OCI-LY3 (cell line): ENCODE measurements around the gene METTL21C.

Experiments used
- H2AFZ ChIP-seq: fragments of 200-600, 300-600 bp; shearing (Covaris generic); 2 replicates; pipeline ENCODE4 v1.6.0; 2014; ENCODE audit warnings: antibody characterized with exemption, low read depth, low read length
- H3K27ac ChIP-seq: fragments of 200-600, 300-600 bp; sonication (generic); 2 replicates; pipeline ENCODE4 v1.5.1; 2014; ENCODE audit warnings: mild to moderate bottlenecking, low read length, moderate library complexity, mixed read lengths
- H3K27me3 ChIP-seq: fragments of 200-600, 300-600 bp; sonication (generic); 2 replicates; pipeline ENCODE4 v1.6.1; 2014; ENCODE audit warnings: low read depth, low read length, mixed read lengths
- H3K36me3 ChIP-seq: fragments of 200-600, 300-600 bp; sonication (generic); replicated peaks from 2 replicates; pipeline ENCODE3; 2014; ENCODE audit warnings: low read depth, low read length, mixed read lengths
- H3K4me1 ChIP-seq: fragments of 300-600, 200-600 bp; sonication (generic); 2 replicates; pipeline ENCODE4 v1.6.1; 2014; ENCODE audit warnings: low read length, mixed read lengths
- H3K4me2 ChIP-seq: fragments of 200-600, 300-600 bp; sonication (generic); 2 replicates; pipeline ENCODE4 v1.6.1; 2014; ENCODE audit warnings: low read length, mixed read lengths
- H3K4me3 ChIP-seq: fragments of 300-600, 200-600 bp; sonication (generic); 2 replicates; pipeline ENCODE4 v1.5.1; 2014; ENCODE audit warnings: antibody characterized with exemption, mild to moderate bottlenecking, low read length, moderate library complexity
- H3K79me2 ChIP-seq: fragments of 300-600, 200-600 bp; shearing (Covaris generic); 2 replicates; pipeline ENCODE4 v1.6.1; 2014; ENCODE audit warnings: mild to moderate bottlenecking, low read length, mixed read lengths
- H3K9ac ChIP-seq: fragments of 300-600, 200-600 bp; shearing (Covaris generic); 2 replicates; pipeline ENCODE4 v1.6.0; 2014; ENCODE audit warnings: mild to moderate bottlenecking, low read length, moderate library complexity
- H3K9me3 ChIP-seq: fragments of 200-600, 300-600 bp; shearing (Covaris generic); 2 replicates; pipeline ENCODE4 v1.6.1; 2014; ENCODE audit warnings: low read length, mixed read lengths; ENCODE audit not compliant: insufficient read depth
- H4K20me1 ChIP-seq: fragments of 200-600, 300-600 bp; sonication (generic); 2 replicates; pipeline ENCODE4 v1.6.1; 2016; ENCODE audit warnings: low read length, mixed read lengths; ENCODE audit not compliant: insufficient read depth
- EZH2phosphoT487 ChIP-seq: fragments of 200-600 bp; shearing (Covaris generic); IDR thresholded peaks from 2 replicates; pipeline ENCODE4 v1.6.1; 2018; ENCODE audit warnings: antibody characterized with exemption, mixed run types, low read depth
- TF ChIP-seq, protein P1 (sequence below): fragments of 200-600, 300-600 bp; sonication (generic); IDR thresholded peaks from 2 replicates; pipeline ENCODE4 v1.5.1; 2014; ENCODE audit warnings: antibody characterized with exemption, low read length, low read depth

The METTL21C gene

GRCh38 chr13:102693250-102693649, 1.6 kb downstream of the METTL21C start:
- H4K20me1 ChIP-seq = no peaks in the 10 kb centered on the region
- no peak overlapping the region for H2AFZ ChIP-seq
- TF ChIP-seq, protein P1, sequence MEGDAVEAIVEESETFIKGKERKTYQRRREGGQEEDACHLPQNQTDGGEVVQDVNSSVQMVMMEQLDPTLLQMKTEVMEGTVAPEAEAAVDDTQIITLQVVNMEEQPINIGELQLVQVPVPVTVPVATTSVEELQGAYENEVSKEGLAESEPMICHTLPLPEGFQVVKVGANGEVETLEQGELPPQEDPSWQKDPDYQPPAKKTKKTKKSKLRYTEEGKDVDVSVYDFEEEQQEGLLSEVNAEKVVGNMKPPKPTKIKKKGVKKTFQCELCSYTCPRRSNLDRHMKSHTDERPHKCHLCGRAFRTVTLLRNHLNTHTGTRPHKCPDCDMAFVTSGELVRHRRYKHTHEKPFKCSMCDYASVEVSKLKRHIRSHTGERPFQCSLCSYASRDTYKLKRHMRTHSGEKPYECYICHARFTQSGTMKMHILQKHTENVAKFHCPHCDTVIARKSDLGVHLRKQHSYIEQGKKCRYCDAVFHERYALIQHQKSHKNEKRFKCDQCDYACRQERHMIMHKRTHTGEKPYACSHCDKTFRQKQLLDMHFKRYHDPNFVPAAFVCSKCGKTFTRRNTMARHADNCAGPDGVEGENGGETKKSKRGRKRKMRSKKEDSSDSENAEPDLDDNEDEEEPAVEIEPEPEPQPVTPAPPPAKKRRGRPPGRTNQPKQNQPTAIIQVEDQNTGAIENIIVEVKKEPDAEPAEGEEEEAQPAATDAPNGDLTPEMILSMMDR = no peak
- TF ChIP-seq EZH2phosphoT487 = no peak

GRCh38 chr13:102692491-102692826, 2.4 kb downstream of the METTL21C start:
- Histone ChIP-seq H3K4me2 (no peak overlapping the region), H3K9ac (no peak overlapping the region), H3K4me1 (no peaks in the 10 kb centered on the region), H4K20me1 (no peaks in the 10 kb centered on the region), H3K27me3 (peaks cover 13% of the 10 kb centered on the region), H3K4me3 (no peak overlapping the region), H3K79me2 (no peaks in the 10 kb centered on the region), H3K9me3 (no peaks in the 10 kb centered on the region), H3K27ac (no peak overlapping the region), H3K36me3 (no peaks in the 10 kb centered on the region), H2AFZ (no peak overlapping the region)
- no peak for TF ChIP-seq EZH2phosphoT487
- TF ChIP-seq, protein P1 = no peak

More at GRCh38 chr13:102693250-102693649, 1.6 kb downstream of the METTL21C start:
- H3K9me3 ChIP-seq = no peaks in the 10 kb centered on the region
- no peaks in the 10 kb centered on the region for H3K36me3 ChIP-seq
- no peaks in the 10 kb centered on the region for H3K4me1 ChIP-seq
- H3K27me3 ChIP-seq = peaks cover 13% of the 10 kb centered on the region
- no peak overlapping the region for H3K4me2 ChIP-seq
- no peak overlapping the region for H3K4me3 ChIP-seq
- no peak overlapping the region for H3K27ac ChIP-seq
- H3K79me2 ChIP-seq = no peaks in the 10 kb centered on the region
- no peak overlapping the region for H3K9ac ChIP-seq

DNA sequence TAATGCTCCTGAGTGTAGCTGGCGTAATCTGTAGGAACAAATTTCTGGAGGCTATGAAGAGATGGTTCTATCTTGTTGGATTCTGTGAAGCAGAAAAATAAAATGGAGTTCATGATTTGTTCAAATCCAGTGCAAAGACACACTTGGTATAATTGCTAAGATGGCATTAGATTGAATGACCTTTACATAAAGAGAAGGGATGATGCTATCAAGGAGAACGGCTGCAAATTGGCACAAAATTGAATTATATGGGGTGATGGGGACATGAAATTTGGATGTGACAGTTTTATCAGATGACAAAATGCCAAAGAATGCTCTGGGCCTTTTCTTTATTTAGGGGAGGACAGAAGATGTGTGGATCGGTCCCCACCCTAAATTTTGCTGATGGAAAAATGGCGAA, 4.0 kb downstream of the METTL21C start:
- Histone ChIP-seq H3K4me1 (no peaks in the 10 kb centered on the region), H3K4me2 (no peak overlapping the region), H3K4me3 (no peak overlapping the region), H3K27me3 (peaks cover 10% of the 10 kb centered on the region), H2AFZ (no peak overlapping the region), H3K9ac (no peak overlapping the region), H3K79me2 (no peaks in the 10 kb centered on the region), H3K36me3 (no peaks in the 10 kb centered on the region), H4K20me1 (no peaks in the 10 kb centered on the region), H3K27ac (no peak overlapping the region), H3K9me3 (no peaks in the 10 kb centered on the region)
- TF ChIP-seq, protein P1 = no peak
- TF ChIP-seq EZH2phosphoT487 = no peak

- no peak overlapping the region for H2AFZ ChIP-seq
- H3K27me3 ChIP-seq = no peaks in the 10 kb centered on the region; the same call in 1 of the 2 replicates
- H3K4me3 ChIP-seq = no peak overlapping the region
- no peak overlapping the region for H3K4me2 ChIP-seq
- no peaks in the 10 kb centered on the region for H3K9me3 ChIP-seq
- no peak overlapping the region for H3K27ac ChIP-seq
- H3K36me3 ChIP-seq = no peaks in the 10 kb centered on the region
- no peaks in the 10 kb centered on the region for H4K20me1 ChIP-seq
- H3K4me1 ChIP-seq = no peaks in the 10 kb centered on the region
- no peak for TF ChIP-seq EZH2phosphoT487
- TF ChIP-seq, protein P1 = no peak
- no peak overlapping the region for H3K9ac ChIP-seq
- no peaks in the 10 kb centered on the region for H3K79me2 ChIP-seq
These were observed 6.4 kb downstream of the METTL21C start for GRCh38 chr13:102688306-102688973.
